Panc1 (cell line): ENCODE results near the gene FAM193A. TPM values are rescaled to one million over a fixed set of nuclear protein-coding genes. Genes with fewer than 3 reads are reported as not detected.

Source experiments
- ATAC-seq: fragments of 200-7000 bp; cut with Tn5 transposase; 2 replicates; pipeline ENCODE4 v1.9.1; 2020; ENCODE audit warnings: mild to moderate bottlenecking, moderate library complexity
- BruUV-seq: library from RNA; stranded (reverse); fragments of 400-500 nt; replicated peaks from 2 replicates; lab custom pipeline; 2021; lab: Mats Ljungman, UMichigan
- CTCF ChIA-PET: fragments of 300-600 bp; sonication (Branson Sonifier 250); formaldehyde crosslinking; loops from one replicate; lab custom pipeline; 2022; ENCODE audit warnings: antibody characterized with exemption; lab: Charles Lee
- POLR2A ChIA-PET: fragments of 300-600 bp; sonication (Branson Sonifier 250); formaldehyde crosslinking; loops from one replicate; lab custom pipeline; 2022; ENCODE audit warnings: antibody characterized with exemption; lab: Charles Lee
- DNase-seq: peaks from one replicate; pipeline ENCODE4 v3.0.0-alpha.2; 2010; ENCODE audit warnings: low read depth, low spot score
- H3K27ac ChIP-seq: 2 replicates; pipeline ENCODE4 v1.5.1; 2011; ENCODE audit warnings: mild to moderate bottlenecking, low read length, inconsistent platforms
- H3K27me3 ChIP-seq: fragments of 200-500 bp; sonication (Bioruptor generic); 2 replicates; pipeline ENCODE4 v1.6.0; 2014; ENCODE audit warnings: low read length, inconsistent platforms; ENCODE audit not compliant: control insufficient read depth, insufficient read depth
- H3K36me3 ChIP-seq: fragments of 200-500 bp; sonication (Bioruptor generic); 2 replicates; pipeline ENCODE4 v1.5.1; 2014; ENCODE audit warnings: inconsistent platforms, mild to moderate bottlenecking, low read length, moderate library complexity; ENCODE audit not compliant: control insufficient read depth, insufficient read depth
- H3K4me1 ChIP-seq: 2 replicates; pipeline ENCODE4 v1.5.1; 2011; ENCODE audit warnings: inconsistent platforms, mild to moderate bottlenecking, low read length, moderate library complexity; ENCODE audit not compliant: control insufficient read depth, insufficient read depth
- H3K4me3 ChIP-seq, 2 experiments: 2 replicates each; pipeline ENCODE4 v1.5.1; 2011 to 2012; ENCODE audit warnings: low read depth in 2 of 2, low read length in 2 of 2, mild to moderate bottlenecking in 2 of 2, inconsistent platforms in 1 of 2, moderate library complexity in 1 of 2
- H3K9me3 ChIP-seq: fragments of 200-500 bp; sonication (Bioruptor generic); 2 replicates; pipeline ENCODE4 v1.5.1; 2014; ENCODE audit warnings: low read depth, mild to moderate bottlenecking, inconsistent platforms, low read length, moderate library complexity; ENCODE audit not compliant: control insufficient read depth, insufficient read depth
- POLR2AphosphoS5 ChIP-seq: IDR thresholded peaks from 2 replicates; pipeline ENCODE4 v1.6.1; 2012; ENCODE audit warnings: mild to moderate bottlenecking, low read depth, low read length, moderate library complexity
- SIN3A ChIP-seq: IDR thresholded peaks from 2 replicates; pipeline ENCODE4 v1.6.1; 2012; ENCODE audit warnings: low read depth, mild to moderate bottlenecking, low read length, moderate library complexity, borderline replicate concordance; ENCODE audit not compliant: insufficient read depth
- TCF7L2 ChIP-seq: IDR thresholded peaks from 2 replicates; pipeline ENCODE4 v1.6.1; 2011; ENCODE audit warnings: mild to moderate bottlenecking, low read depth, low read length, inconsistent platforms
- in situ Hi-C: cut with HindIII; loops from 2 replicates; pipeline ENCODE4 v1.10.0; 2016; ENCODE audit warnings: low sequenced_read_pairs, low pct_unique_long_range_greater_than_20kb
- intact Hi-C: fragments of 100-400 bp; cut with micrococcal nuclease; formaldehyde crosslinking; loops from one replicate; pipeline ENCODE4 v1.10.0; 2022; ENCODE audit not compliant: unreplicated experiment
- total RNA-seq: library from RNA; stranded (reverse); gene quantifications from one replicate; pipeline ENCODE4 v1.2.1, GENCODE V29; 2021; ENCODE audit not compliant: unreplicated experiment
- TF ChIP-seq, protein P1 (sequence below): fragments of 450-650 bp; IDR thresholded peaks from 2 replicates; pipeline ENCODE4 v1.5.1; 2017; ENCODE audit warnings: mild to moderate bottlenecking
- TF ChIP-seq, protein P2 (sequence below), 2 experiments: IDR thresholded peaks; 2 replicates each; pipeline ENCODE4 v1.6.1; 2011 to 2012; ENCODE audit warnings: low read depth in 2 of 2, control low read depth in 1 of 2, low read length in 1 of 2, mild to moderate bottlenecking in 1 of 2, moderate library complexity in 1 of 2; ENCODE audit not compliant: insufficient read depth in 1 of 2

FAM193A gene
- total RNA-seq, 1 experiment from 2014 or later = 25.7 TPM

DNA sequence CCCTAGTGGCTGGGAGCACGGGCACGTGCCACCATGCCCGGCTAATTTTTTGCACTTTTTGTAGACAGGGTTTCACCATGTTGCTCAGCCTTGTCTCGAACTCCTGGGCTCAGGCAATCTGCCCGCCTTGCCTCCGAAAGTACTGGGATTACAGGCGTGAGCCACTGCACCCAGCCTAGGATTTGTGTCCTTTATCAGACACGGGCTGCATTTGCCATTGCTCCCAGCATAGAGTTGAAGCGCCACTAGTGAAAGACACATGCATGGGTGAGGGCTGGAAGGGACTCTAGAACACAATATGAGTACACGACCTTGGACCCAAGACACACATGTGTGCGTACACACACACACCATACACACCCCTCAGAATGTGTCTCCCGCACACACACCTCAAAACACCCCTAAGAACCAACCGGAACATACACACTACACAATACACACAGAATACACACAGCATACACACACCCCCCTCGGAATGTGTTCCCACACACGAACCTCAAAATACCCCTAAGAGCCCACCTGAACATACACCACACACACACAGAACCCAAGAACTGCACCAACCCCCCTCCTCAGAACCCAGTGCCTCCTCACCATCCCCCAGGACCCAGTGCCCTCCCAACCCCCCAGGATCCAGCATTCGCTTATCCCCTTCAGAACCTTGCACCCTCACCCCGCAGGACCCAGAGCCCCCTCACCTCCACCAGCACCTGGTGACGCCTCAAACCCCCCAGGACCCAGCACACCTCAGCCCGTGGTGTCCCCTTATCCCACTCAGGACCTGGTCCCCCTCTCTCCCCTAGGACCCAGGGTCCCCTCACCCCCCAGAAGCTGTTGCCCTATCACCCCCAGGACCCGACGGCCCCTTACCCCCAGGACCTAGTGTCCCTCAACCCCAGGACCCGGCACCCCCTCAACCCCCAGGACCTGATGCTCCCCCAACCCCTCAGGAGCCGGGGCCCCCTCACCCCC, 218.7 kb downstream of the FAM193A start:
- H3K36me3 ChIP-seq = no peaks in the 10 kb centered on the region; the same call in 1 of the 2 replicates
- H3K9me3 ChIP-seq = no peaks in the 10 kb centered on the region
- TSS peak; percentile 80 for BruUV-seq
- in situ Hi-C loops = no loop called here
- intact Hi-C loops = no loop called here
- POLR2A ChIA-PET = no interaction called here
- TF ChIP-seq, protein P1, sequence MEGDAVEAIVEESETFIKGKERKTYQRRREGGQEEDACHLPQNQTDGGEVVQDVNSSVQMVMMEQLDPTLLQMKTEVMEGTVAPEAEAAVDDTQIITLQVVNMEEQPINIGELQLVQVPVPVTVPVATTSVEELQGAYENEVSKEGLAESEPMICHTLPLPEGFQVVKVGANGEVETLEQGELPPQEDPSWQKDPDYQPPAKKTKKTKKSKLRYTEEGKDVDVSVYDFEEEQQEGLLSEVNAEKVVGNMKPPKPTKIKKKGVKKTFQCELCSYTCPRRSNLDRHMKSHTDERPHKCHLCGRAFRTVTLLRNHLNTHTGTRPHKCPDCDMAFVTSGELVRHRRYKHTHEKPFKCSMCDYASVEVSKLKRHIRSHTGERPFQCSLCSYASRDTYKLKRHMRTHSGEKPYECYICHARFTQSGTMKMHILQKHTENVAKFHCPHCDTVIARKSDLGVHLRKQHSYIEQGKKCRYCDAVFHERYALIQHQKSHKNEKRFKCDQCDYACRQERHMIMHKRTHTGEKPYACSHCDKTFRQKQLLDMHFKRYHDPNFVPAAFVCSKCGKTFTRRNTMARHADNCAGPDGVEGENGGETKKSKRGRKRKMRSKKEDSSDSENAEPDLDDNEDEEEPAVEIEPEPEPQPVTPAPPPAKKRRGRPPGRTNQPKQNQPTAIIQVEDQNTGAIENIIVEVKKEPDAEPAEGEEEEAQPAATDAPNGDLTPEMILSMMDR = no peak
- TF ChIP-seq TCF7L2 (no peak), POLR2AphosphoS5 (no peak), SIN3A (no peak)
- TF ChIP-seq, protein P2, sequence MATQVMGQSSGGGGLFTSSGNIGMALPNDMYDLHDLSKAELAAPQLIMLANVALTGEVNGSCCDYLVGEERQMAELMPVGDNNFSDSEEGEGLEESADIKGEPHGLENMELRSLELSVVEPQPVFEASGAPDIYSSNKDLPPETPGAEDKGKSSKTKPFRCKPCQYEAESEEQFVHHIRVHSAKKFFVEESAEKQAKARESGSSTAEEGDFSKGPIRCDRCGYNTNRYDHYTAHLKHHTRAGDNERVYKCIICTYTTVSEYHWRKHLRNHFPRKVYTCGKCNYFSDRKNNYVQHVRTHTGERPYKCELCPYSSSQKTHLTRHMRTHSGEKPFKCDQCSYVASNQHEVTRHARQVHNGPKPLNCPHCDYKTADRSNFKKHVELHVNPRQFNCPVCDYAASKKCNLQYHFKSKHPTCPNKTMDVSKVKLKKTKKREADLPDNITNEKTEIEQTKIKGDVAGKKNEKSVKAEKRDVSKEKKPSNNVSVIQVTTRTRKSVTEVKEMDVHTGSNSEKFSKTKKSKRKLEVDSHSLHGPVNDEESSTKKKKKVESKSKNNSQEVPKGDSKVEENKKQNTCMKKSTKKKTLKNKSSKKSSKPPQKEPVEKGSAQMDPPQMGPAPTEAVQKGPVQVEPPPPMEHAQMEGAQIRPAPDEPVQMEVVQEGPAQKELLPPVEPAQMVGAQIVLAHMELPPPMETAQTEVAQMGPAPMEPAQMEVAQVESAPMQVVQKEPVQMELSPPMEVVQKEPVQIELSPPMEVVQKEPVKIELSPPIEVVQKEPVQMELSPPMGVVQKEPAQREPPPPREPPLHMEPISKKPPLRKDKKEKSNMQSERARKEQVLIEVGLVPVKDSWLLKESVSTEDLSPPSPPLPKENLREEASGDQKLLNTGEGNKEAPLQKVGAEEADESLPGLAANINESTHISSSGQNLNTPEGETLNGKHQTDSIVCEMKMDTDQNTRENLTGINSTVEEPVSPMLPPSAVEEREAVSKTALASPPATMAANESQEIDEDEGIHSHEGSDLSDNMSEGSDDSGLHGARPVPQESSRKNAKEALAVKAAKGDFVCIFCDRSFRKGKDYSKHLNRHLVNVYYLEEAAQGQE (IDR thresholded peaks at IDR 0.05; ENCODE audit: insufficient read depth in 1 of 2, low read depth in 2 of 2, low read length in 1 of 2) = no peak
- CTCF ChIA-PET = no interaction called here
- peak overlapping the region; percentile 57 for H3K27ac ChIP-seq
- no peak for DNase-seq
- no peaks in the 10 kb centered on the region for H3K27me3 ChIP-seq
- ATAC-seq = no peak
- H3K4me1 ChIP-seq = 0 out of 2 replicates have a peak, but pooled peaks cover 4% of the 10 kb centered on the region
- peak overlapping the region; percentile 66 to 84 for H3K4me3 ChIP-seq

DNA sequence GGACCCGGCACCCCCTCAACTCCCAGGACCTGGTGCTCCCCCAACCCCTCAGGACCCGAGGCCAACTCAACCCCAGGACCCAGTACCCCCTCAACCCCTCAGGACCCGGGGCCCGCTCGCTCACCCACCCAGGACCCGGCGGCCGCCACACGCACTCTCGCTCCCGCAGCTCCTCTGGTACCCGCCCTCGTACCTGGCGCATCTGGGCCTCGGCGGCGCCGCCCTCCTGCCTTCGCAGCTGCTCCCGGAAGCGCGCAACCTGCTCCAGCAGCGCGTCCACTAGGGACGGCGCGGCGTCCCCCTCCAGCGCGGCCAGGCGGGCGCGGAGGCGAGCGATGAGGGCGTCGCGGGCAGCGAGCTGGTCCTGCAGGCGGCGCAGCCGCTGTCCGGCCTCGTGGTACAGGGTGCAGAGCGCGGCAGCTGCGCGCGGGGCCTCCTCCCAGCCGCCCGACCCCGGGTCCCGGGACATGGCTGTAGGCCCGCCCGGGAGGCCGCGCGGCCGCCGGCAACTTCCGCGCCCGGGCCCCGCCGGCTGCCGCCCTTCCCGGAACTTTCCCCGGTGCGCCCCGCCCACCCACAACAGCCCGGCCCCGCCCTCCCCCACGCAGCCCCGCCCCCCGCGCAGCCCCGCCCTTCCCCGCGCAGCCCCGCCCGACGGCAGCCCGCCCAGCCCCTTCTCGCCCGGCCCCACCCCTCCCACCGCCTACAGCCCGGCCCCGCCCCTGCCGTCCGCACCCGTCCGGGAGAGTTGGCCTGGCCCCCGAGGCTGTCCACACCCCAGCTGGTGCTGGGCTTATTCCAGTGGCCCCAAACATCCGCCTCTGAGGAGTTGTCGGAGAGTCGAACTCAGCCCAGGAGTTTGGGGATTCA, 219.6 kb downstream of the FAM193A start, which contains the start of gene TNIP2:
TNIP2 (minus strand) TSS at position 516 of the 870 bp plus-strand sequence; CDS start at position 469, 47 bp downstream.
- BruUV-seq = no TSS peak
- TF ChIP-seq, protein P2 (IDR thresholded peaks at IDR 0.05; ENCODE audit: insufficient read depth in 1 of 2, low read depth in 2 of 2, low read length in 1 of 2) = no peak
- TF ChIP-seq, protein P1 = no peak; the same call in 1 of the 2 replicates
- TF ChIP-seq TCF7L2 (no peak), POLR2AphosphoS5 (no peak; the same call in 1 of the 2 replicates), SIN3A (no peak)
- intact Hi-C loops = no loop called here
- DNase-seq = no peak
- no peaks in the 10 kb centered on the region; the same call in 1 of the 2 replicates for H3K36me3 ChIP-seq
- H3K9me3 ChIP-seq = no peaks in the 10 kb centered on the region
- peak; percentile 86 for ATAC-seq
- 0 out of 2 replicates have a peak, but pooled peaks cover 4% of the 10 kb centered on the region for H3K4me1 ChIP-seq
- CTCF ChIA-PET = no interaction called here
- H3K4me3 ChIP-seq = peak within 1 kb of the TSS; percentile 66 to 84
- POLR2A ChIA-PET = no interaction called here
- peak within 1 kb of the TSS; percentile 75 for H3K27ac ChIP-seq
- H3K27me3 ChIP-seq = no peaks in the 10 kb centered on the region
- in situ Hi-C loops = no loop called here
